GM19043 (cell line): ENCODE measurements around the gene NINJ2.

Experiments used
- ATAC-seq: cut with Tn5 transposase; IDR thresholded peaks from one replicate; pipeline ENCODE4 v1.9.1; 2021; ENCODE audit warnings: low read depth; ENCODE audit not compliant: unreplicated experiment

NINJ2 gene

GRCh38 chr12:537772-538171, 125.5 kb downstream of the NINJ2 start:
- ATAC-seq, result no peak

- ATAC-seq, result no peak
Measured at GRCh38 chr12:536751-537245, 126.4 kb downstream of the NINJ2 start.

- no peak for ATAC-seq
Measured at GRCh38 chr12:535396-535795, 127.8 kb downstream of the NINJ2 start.

- no peak for ATAC-seq
Measured at GRCh38 chr12:534216-534615, 129.0 kb downstream of the NINJ2 start.

GRCh38 chr12:533718-534117, 129.5 kb downstream of the NINJ2 start:
- ATAC-seq, result no peak

- no peak for ATAC-seq
Measured at GRCh38 chr12:532908-533565, 130.2 kb downstream of the NINJ2 start.

GRCh38 chr12:531951-532585, 131.2 kb downstream of the NINJ2 start:
- no peak for ATAC-seq

- ATAC-seq, result no peak
Measured at GRCh38 chr12:530821-531220, 132.4 kb downstream of the NINJ2 start.

GRCh38 chr12:530308-530707, 132.9 kb downstream of the NINJ2 start:
- ATAC-seq, result no peak

GRCh38 chr12:527729-528128, 135.5 kb downstream of the NINJ2 start:
- ATAC-seq, result no peak

GRCh38 chr12:527241-527640, 136.0 kb downstream of the NINJ2 start:
- ATAC-seq, result no peak

- ATAC-seq, result no peak
Measured at GRCh38 chr12:526089-526488, 137.2 kb downstream of the NINJ2 start.

- no peak for ATAC-seq
Measured at GRCh38 chr12:524167-524951, 138.9 kb downstream of the NINJ2 start.

- no peak for ATAC-seq
Measured at GRCh38 chr12:522692-523378, 140.4 kb downstream of the NINJ2 start.

- ATAC-seq, result no peak
Measured at GRCh38 chr12:520119-520518, 143.1 kb downstream of the NINJ2 start.

GRCh38 chr12:517538-517937, 145.7 kb downstream of the NINJ2 start:
- ATAC-seq, result no peak
